ENCODE results near the gene SHPK. TPM values are rescaled to one million over a fixed set of nuclear protein-coding genes. Genes with fewer than 3 reads are reported as not detected.

Gene SHPK
- total RNA-seq, 1 donor from 2014 or later, result 11.4 TPM

GRCh38 chr17:3635474-3636153 lies 436 bp downstream of the SHPK start:
- intact Hi-C loops (cut with micrococcal nuclease), result loop anchor here (1.0 to 10.0 kb wide), 5 partner anchors 33 to 1159 kb away; partner anchors contain the start of genes CAMKK1, EMC6, NCBP3 and PSMB6

- intact Hi-C loops (cut with micrococcal nuclease), result loop anchor here (10.0 kb wide), 1 partner anchor 1163 kb away; the partner anchor contains the start of gene PSMB6
These were observed 3.8 kb downstream of the SHPK start for GRCh38 chr17:3632287-3632686.

GRCh38 chr17:3630781-3631180 lies 5.3 kb downstream of the SHPK start:
- intact Hi-C loops (cut with micrococcal nuclease), result loop anchor here (10.0 kb wide), 1 partner anchor 1164 kb away; the partner anchor contains the start of gene PSMB6

- intact Hi-C loops (cut with micrococcal nuclease), result no loop called here
These were observed 8.3 kb downstream of the SHPK start for GRCh38 chr17:3627769-3628167.

- intact Hi-C loops (cut with micrococcal nuclease), result no loop called here
These were observed 8.9 kb downstream of the SHPK start for GRCh38 chr17:3626831-3627768.

- intact Hi-C loops (cut with micrococcal nuclease), result no loop called here
These were observed 13.0 kb downstream of the SHPK start for GRCh38 chr17:3622977-3623594.

- intact Hi-C loops (cut with micrococcal nuclease), result no loop called here
These were observed 14.8 kb downstream of the SHPK start for GRCh38 chr17:3621146-3621720.

- intact Hi-C loops (cut with micrococcal nuclease), result no loop called here
These were observed 20.7 kb downstream of the SHPK start for GRCh38 chr17:3615160-3615870.

GRCh38 chr17:3613124-3613523 lies 22.9 kb downstream of the SHPK start:
- intact Hi-C loops (cut with micrococcal nuclease), result no loop called here

- intact Hi-C loops (cut with micrococcal nuclease), result no loop called here
These were observed 25.5 kb downstream of the SHPK start for GRCh38 chr17:3610523-3610922.

GRCh38 chr17:3609689-3610088 lies 26.4 kb downstream of the SHPK start:
- intact Hi-C loops (cut with micrococcal nuclease), result no loop called here

- intact Hi-C loops (cut with micrococcal nuclease), result no loop called here
These were observed 32.2 kb downstream of the SHPK start for GRCh38 chr17:3603870-3604259.

GRCh38 chr17:3603119-3603869 lies 32.8 kb downstream of the SHPK start:
- intact Hi-C loops (cut with micrococcal nuclease), result no loop called here

GRCh38 chr17:3602499-3602898 lies 33.6 kb downstream of the SHPK start:
- intact Hi-C loops (cut with micrococcal nuclease), result loop anchor here (1.0 kb wide), 2 partner anchors 45 to 225 kb away; no protein-coding TSS in a partner anchor

- intact Hi-C loops (cut with micrococcal nuclease), result no loop called here
These were observed 35.4 kb downstream of the SHPK start for GRCh38 chr17:3600529-3601205.

- intact Hi-C loops (cut with micrococcal nuclease), result no loop called here
These were observed 38.0 kb downstream of the SHPK start for GRCh38 chr17:3598078-3598477.

GRCh38 chr17:3596804-3597464 lies 39.1 kb downstream of the SHPK start:
- intact Hi-C loops (cut with micrococcal nuclease), result no loop called here

GRCh38 chr17:3594976-3595375 lies 41.1 kb downstream of the SHPK start:
- intact Hi-C loops (cut with micrococcal nuclease), result no loop called here

Data from T-helper 1 cell treated with Interleukin-12 subunit alpha and Interleukin-12 subunit beta and Interleukin-4 antibody, amounts not matched to agents 30 ng/mL and 1 ng/mL, for 36 hours (primary cell).